GM21447 (cell line): ENCODE measurements around the gene VSNL1.

ENCODE experiments used
- ATAC-seq: cut with Tn5 transposase; IDR thresholded peaks from one replicate; pipeline ENCODE4 v1.9.1; 2021; ENCODE audit not compliant: unreplicated experiment

Gene VSNL1

GRCh38 chr2:17610521-17610920 is 70.0 kb downstream of the VSNL1 start:
- ATAC-seq, result no peak

DNA sequence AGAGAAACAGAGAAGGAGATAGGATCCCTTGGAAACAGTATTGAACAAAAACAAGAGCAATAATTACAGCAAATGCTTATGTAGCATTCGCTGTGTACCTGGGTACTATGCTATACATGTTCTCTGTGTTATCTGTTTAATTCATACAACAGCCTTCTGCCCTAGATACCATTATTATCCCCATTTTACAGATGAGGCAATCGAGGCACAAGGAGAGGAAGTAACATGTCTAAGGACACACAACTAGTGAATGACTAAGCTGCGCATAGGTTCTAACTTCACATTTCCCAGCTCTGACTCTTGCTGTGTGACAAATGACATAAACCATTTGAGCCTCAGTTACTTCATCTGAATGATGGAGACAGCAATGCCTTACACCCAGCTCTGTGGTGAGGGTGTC is 70.5 kb downstream of the VSNL1 start:
- ATAC-seq, result no peak

GRCh38 chr2:17614174-17614930 is 73.9 kb downstream of the VSNL1 start:
- no peak for ATAC-seq

DNA sequence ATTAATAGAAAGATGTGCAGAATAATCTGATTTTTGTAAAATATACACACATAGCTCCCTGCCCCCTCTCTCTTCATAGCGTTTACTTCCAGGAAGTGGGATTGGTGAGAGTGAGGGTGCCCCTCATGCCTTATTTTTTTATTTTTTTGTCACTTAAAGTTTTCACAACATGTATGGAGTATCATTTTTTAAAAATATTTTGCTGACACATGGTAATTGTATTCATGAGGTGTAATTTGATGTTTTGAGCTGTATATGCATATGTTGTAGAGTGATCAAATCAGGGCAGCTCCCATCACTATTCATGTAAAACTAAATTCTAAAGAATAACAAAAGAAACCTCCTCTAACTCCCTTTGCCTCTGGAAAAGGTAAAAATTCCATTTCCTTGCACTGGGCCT is 74.7 kb downstream of the VSNL1 start:
- no peak for ATAC-seq

- ATAC-seq, result no peak
Observed at GRCh38 chr2:17615728-17616351, 75.3 kb downstream of the VSNL1 start.

- no peak for ATAC-seq
Observed at GRCh38 chr2:17616405-17616804, 75.9 kb downstream of the VSNL1 start.

DNA sequence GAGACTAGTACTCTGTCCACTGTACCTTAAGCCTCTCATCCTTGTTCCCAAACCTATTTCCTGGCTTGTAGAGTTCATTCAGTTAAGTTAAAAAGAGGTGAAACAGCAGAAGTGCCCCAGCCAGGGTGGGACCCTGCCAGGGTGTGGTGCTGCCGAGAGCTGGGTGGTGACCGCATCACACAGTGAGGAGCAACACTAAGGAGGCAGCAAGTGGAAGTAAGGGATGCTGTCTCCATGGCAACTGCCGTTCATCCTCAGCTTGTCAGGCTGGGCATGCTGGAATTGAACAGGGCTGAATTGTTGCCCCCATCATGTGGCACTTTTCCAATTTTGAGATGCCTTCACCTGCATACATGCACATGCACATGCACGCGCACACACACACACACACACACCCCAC is 77.0 kb downstream of the VSNL1 start:
- no peak for ATAC-seq

GRCh38 chr2:17617955-17618354 is 77.5 kb downstream of the VSNL1 start:
- no peak for ATAC-seq

DNA sequence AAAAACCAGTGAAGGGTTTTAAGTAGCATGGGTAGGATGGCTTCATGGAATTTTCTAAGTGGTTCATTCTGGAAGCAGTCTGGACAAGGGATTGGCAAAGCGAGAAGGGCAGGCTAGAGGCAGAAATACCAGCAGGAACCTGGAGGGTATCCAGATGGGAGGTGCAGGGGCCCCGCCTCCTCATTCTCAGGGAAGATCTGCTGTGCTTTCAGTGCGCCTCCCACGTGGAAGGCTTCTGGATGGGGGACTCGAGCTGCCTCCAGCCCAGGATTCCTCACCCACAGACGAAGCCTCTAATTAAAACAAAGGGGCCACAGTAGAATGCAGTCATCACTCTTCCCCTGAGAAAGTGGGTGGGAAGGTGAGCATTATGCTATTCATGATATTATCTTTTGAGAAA is 79.8 kb downstream of the VSNL1 start:
- no peak for ATAC-seq

DNA sequence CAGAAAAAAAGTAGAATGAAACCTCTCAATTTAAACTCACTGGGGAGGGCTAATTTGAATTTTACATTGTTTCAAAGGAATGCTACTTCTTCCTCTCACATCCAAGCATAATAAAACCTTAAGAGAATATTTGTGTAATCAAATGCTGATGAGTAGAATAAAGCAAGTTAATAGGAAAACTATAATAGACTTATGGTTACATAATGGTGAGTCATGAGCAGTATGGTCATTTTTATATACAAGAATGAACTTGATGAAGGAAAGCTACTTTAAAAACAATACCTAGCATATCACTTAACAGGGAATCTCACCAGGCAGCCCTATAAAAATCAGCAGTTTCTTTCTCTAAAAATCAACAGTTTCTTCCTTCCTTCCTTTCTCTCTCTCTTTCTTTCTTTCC is 80.3 kb downstream of the VSNL1 start:
- ATAC-seq, result no peak

DNA sequence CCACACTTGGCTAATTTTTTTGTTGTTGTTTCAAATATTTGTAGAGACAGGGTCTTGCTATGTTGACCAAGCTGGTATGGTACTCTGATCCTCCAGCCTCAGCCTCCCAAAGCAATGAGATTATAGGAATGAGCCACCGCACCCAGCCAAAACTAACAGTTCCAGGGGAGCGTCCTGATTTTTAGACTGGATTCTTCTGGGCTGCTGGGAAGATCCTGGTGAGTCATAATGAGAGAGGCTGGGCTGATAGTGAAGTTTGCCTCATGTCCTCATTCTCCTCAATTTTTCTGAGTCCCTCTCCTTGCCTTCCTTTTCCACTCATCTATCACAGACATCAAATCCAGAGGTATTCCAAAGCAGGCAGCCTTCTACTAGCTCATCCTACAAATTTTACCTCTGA is 81.3 kb downstream of the VSNL1 start:
- ATAC-seq, result no peak

DNA sequence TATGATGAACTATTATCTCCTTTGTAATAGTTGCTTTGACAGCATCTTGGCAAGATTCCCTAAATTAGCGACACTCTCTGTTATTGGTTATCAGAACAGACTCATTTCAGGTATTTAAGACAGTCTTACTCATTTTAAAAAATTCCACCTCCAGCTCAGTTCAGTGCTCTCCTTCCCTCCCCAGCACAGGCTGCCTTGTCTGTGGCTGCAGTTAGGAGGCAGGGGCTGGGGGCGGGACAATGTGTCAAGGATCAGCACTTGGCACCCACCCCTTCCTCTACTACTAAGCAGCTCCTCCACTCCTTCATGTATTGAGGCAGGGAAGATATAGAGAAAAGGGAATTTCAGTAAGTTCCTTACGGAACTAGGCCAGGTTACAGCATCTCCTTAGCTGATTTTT is 85.0 kb downstream of the VSNL1 start:
- no peak for ATAC-seq

DNA sequence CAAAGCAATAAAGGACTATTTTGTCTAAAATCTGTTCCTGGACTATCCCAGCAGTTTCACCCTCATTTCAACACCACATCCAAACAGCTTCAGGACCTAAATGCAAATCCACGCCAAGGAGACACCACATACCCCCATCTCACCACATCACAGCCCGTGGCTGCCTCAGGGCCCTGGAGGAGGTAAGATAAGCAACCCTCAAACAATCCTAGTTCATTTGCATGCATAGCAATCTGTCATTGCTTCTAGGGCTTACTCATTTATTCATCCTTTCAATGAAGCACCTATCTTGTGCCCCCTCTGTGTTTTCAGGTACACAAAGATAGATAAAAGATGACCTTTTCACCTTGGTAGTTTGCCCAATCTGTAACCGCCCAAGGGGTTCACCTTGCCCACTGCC is 86.5 kb downstream of the VSNL1 start:
- ATAC-seq, result no peak

DNA sequence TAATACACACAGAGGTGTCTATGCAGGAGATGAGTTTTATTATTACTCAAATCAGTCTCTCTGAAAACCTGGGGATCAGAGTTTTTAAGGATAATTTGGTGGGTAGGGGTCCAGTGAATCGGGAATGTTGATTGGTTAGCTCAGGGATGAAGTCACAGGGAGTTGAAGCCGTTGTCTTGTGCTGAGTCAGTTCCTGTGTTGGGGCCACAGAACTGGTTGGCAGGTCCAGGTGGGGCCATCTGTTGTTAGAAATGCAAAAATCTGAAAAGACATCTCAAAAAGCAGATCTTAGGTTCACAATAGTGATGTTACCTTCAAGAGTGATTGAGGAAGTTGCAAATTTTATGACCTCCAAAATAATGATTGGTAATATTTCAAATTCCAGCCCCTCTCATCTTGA is 86.9 kb downstream of the VSNL1 start:
- ATAC-seq, result no peak

- peak; percentile 72 for ATAC-seq
Observed at GRCh38 chr2:17628349-17629261, 88.1 kb downstream of the VSNL1 start.

DNA sequence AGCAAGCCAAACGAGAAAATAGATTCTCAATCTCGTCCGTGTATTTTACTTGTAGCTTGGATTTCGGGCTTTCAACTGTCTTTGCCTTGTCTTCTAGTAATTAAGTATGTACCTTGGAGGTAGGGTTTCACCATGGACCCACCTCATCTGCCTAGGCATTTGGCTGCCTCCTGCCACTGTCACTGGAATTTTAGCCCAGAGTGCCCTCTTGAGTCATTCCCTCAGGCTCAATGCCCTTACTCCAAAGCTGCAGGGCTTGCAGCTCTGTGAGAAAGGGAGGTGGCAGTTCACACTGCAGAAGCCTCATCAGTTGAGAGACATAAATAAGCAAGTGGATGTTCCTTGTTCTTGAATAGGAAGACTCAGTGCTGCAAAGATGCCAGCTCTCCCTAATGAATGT is 89.6 kb downstream of the VSNL1 start:
- ATAC-seq, result no peak

- no peak for ATAC-seq
Observed at GRCh38 chr2:17634997-17635396, 94.5 kb downstream of the VSNL1 start.

- no peak for ATAC-seq
Observed at GRCh38 chr2:17636257-17636656, 95.8 kb downstream of the VSNL1 start.

DNA sequence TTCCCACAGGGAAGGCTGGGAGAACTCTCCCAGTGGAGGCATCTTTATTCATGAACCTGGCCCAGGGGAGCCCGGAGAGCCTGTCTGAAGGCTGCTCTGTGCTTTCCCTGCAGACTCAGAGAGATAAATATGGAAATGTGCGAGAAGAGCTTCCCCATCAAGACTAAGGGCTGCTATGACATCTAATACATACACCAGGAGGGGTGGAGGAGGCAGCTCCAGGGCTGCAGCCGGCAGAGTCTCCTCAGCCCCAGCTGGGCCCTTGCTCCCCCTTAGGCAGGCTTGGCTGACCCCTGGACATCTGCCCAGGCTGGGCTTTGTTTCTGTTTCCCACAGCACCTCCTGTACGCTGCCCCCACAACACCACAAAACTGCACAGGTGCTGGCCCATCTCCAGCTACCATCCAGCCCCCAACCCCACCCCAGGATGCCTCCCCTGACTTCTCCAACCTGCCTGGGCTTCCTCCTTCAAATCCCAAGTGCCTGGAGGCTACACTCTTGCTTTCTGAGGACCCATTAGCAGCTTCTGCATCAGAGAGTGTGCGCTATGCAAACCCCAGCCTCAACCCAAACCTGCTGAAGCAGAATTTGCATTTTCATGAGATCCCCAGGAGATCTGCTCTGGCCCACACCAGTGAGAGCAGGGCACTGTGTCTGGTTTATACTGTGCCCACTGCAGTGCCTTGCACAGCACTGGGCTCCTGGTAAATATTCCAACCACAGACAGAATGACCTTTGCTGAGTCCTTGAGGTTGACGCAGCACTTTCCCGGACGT is 96.8 kb downstream of the VSNL1 start:
- ATAC-seq, result no peak

DNA sequence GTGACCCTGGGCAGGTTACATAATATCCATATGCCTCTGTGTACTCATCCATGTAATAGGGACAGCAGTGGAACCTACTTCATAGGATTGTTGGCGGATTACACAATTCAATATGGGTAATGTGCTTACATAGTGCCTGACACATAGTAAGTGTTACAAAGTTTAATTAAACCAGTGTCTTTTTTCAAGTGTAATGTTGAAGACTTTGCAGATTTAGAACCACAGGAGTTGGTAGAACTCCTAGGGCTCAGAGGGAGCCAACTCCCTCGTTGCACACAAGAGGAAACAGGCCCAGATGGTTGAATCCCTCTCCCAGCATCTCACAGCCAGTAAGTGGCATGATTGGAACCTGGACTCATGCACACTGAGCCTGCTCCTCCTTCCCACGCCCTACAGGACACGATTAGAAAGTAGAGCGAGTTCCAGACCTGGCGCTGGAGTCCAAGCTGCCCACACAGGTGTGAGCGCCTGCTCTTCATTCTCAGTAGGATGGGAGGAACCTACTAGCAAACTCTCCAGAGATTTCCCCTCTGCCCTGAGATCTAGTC is 97.8 kb downstream of the VSNL1 start:
- no peak for ATAC-seq

DNA sequence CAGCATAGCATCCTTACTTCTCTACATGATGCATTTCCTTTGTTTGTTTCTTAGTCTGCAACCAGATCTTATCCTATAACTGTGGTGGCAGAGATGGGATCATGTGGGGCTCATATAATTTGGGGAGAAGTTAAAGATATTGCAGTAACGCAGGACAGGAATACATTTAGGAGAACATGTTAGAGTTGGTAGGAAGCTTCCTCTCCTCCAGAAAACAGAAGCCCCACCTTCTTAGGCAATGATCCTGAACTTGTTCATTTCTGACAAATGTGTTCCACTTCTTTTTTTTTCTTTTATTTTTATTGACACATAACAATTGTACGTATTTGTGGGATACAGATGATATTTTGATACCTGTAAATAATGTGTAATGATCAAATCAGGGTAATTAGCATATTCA is 99.9 kb downstream of the VSNL1 start:
- no peak for ATAC-seq
